HG03103 (cell line): ENCODE measurements around the gene SFMBT2.
"Not testable (repeated sequence)": the region's sequence is repeated elsewhere in the genome, so short reads cannot be mapped to it uniquely, and the experiment has no call there.

Experiments
- ATAC-seq: cut with Tn5 transposase; IDR thresholded peaks from one replicate; pipeline ENCODE4 v1.9.1; 2021; ENCODE audit warnings: low read depth; ENCODE audit not compliant: unreplicated experiment

The SFMBT2 gene

GRCh38 chr10:7302392-7302906 is 108.4 kb downstream of the SFMBT2 start:
- no peak for ATAC-seq

- no peak for ATAC-seq
Observed at GRCh38 chr10:7301006-7301778, 109.6 kb downstream of the SFMBT2 start.

- no peak for ATAC-seq
Observed at GRCh38 chr10:7300384-7300971, 110.4 kb downstream of the SFMBT2 start.

- ATAC-seq, result not testable (repeated sequence)
Observed at GRCh38 chr10:7299601-7300325, 111.1 kb downstream of the SFMBT2 start.

GRCh38 chr10:7298495-7298894 is 112.3 kb downstream of the SFMBT2 start:
- no peak for ATAC-seq

- no peak for ATAC-seq
Observed at GRCh38 chr10:7297094-7297493, 113.7 kb downstream of the SFMBT2 start.

GRCh38 chr10:7296648-7297047 is 114.2 kb downstream of the SFMBT2 start:
- no peak for ATAC-seq

- ATAC-seq, result no peak
Observed at GRCh38 chr10:7296076-7296475, 114.8 kb downstream of the SFMBT2 start.

GRCh38 chr10:7293378-7293920 is 117.4 kb downstream of the SFMBT2 start:
- no peak for ATAC-seq

GRCh38 chr10:7291487-7292270 is 119.2 kb downstream of the SFMBT2 start:
- no peak for ATAC-seq

- ATAC-seq, result no peak
Observed at GRCh38 chr10:7288060-7288690, 122.7 kb downstream of the SFMBT2 start.

GRCh38 chr10:7287377-7287776 is 123.5 kb downstream of the SFMBT2 start:
- no peak for ATAC-seq

- ATAC-seq, result no peak
Observed at GRCh38 chr10:7285522-7286322, 125.1 kb downstream of the SFMBT2 start.

GRCh38 chr10:7283246-7283645 is 127.6 kb downstream of the SFMBT2 start:
- no peak for ATAC-seq

- ATAC-seq, result no peak
Observed at GRCh38 chr10:7282457-7282856, 128.4 kb downstream of the SFMBT2 start.

- ATAC-seq, result no peak
Observed at GRCh38 chr10:7281429-7281828, 129.4 kb downstream of the SFMBT2 start.

GRCh38 chr10:7279303-7279702 is 131.5 kb downstream of the SFMBT2 start:
- no peak for ATAC-seq

- no peak for ATAC-seq
Observed at GRCh38 chr10:7277867-7278266, 133.0 kb downstream of the SFMBT2 start.

- ATAC-seq, result no peak
Observed at GRCh38 chr10:7277432-7277831, 133.4 kb downstream of the SFMBT2 start.
